ENCODE results near the gene SNRK. TPM values are rescaled to one million over a fixed set of nuclear protein-coding genes. Genes with fewer than 3 reads are reported as not detected.
A peak's percentile ranks its signal among the peaks of the same experiment; 100 is the strongest.

SNRK gene
- total and polyA plus RNA-seq, 9 of the 15 experiments (the other 6 are each of a cell fraction or from before 2014, with no cell fraction given) = 1.7 to 12.3 (median 7.3) TPM

DNA sequence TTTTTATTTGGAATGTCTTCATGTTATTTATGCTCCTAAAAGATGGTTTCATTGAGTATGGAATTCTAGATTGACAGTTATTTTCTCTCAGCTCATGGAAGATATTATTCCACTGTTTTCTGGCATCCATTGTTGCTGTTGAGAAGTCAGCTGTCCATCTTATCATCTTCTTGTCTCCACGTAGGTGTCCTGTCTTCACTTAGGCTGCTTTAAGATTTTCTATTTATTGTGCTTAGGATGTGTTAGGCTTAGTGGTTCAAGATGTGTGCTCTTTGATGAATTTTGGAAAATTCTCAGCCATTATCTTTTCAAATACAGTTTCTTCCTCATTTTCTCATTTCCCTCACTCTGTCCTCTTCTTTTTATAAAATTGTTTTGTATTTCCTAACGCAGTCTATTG lies 52.0 kb downstream of the SNRK start:
- DNase-seq (ENCODE audit: extremely low read depth in 1 of 4, low spot score in 3 of 4) (peak; percentile 27 to 37 (median 32)), FAIRE-seq (peak; percentile 63), ATAC-seq (no peak)
- Histone ChIP-seq H3K27ac (ENCODE audit: extremely low read depth, low read depth, low read length) (no peak overlapping the region), H3K36me3 (ENCODE audit: control insufficient read depth, insufficient read depth, low read length) (peaks cover 30% of the 10 kb centered on the region; the same call in 2 of the 3 replicates), H3K27me3 (ENCODE audit: control insufficient read depth in 2 of 2, insufficient read depth in 2 of 2, low read length in 2 of 2) (no peaks in the 10 kb centered on the region), H4K20me1 (replicated peaks; ENCODE audit: control insufficient read depth, insufficient read depth, low read length) (no peaks in the 10 kb centered on the region), H3K9me3 (replicated peaks; ENCODE audit: control insufficient read depth, insufficient read depth, low read depth, low read length) (peaks cover 19% of the 10 kb centered on the region), H3K4me2 (ENCODE audit: insufficient read depth, low read length) (no peak overlapping the region), H3K79me2 (ENCODE audit: control insufficient read depth, insufficient read depth, low read length) (no peaks in the 10 kb centered on the region), H2AFZ (ENCODE audit: low read depth, low read length) (no peak overlapping the region), H3K4me3 (no peak overlapping the region), H3K9me1 (ENCODE audit: control insufficient read depth, insufficient read depth, low read length) (no peaks in the 10 kb centered on the region), H3K4me1 (replicated peaks in 1 of 2; ENCODE audit: control insufficient read depth in 2 of 2, insufficient read depth in 2 of 2, low read length in 2 of 2) (no peaks in the 10 kb centered on the region), H3K9ac (ENCODE audit: insufficient read depth in 1 of 2, low read depth in 2 of 2, low read length in 2 of 2) (no peak overlapping the region)
- no TSS peak for BruUV-seq (replicated peaks)
- intact Hi-C loops (cut with micrococcal nuclease) = no loop called here
- in situ Hi-C loops (cut with MboI) = no loop called here
- CTCF ChIA-PET (ENCODE audit: low intra/inter-chr PET ratio) = no interaction called here
- POLR2A ChIA-PET = interaction anchor here (1.2 to 1.7 kb wide), 2 partner anchors 10 to 162 kb away, joined by 3 to 4 read pairs; no protein-coding TSS in a partner anchor
- WGBS (ENCODE audit: insufficient coverage, low coverage, missing lambda C conversion rate) = 50% methylated on average over 2 of the region's 2 CpGs
- TF ChIP-seq NCOR1 (IDR thresholded peaks at IDR 0.05) = peak; percentile 26
- TF ChIP-seq SIRT6 (IDR thresholded peaks at IDR 0.05; ENCODE audit: low read depth, low read length) = no peak
- TF ChIP-seq, protein P1, sequence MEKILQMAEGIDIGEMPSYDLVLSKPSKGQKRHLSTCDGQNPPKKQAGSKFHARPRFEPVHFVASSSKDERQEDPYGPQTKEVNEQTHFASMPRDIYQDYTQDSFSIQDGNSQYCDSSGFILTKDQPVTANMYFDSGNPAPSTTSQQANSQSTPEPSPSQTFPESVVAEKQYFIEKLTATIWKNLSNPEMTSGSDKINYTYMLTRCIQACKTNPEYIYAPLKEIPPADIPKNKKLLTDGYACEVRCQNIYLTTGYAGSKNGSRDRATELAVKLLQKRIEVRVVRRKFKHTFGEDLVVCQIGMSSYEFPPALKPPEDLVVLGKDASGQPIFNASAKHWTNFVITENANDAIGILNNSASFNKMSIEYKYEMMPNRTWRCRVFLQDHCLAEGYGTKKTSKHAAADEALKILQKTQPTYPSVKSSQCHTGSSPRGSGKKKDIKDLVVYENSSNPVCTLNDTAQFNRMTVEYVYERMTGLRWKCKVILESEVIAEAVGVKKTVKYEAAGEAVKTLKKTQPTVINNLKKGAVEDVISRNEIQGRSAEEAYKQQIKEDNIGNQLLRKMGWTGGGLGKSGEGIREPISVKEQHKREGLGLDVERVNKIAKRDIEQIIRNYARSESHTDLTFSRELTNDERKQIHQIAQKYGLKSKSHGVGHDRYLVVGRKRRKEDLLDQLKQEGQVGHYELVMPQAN (IDR thresholded peaks at IDR 0.05; ENCODE audit: borderline replicate concordance) = peak; percentile 38; the same call in 1 of the 2 replicates
- TF ChIP-seq WHSC1 (IDR thresholded peaks at IDR 0.05; ENCODE audit: low read length) = no peak
- no peak for TF ChIP-seq ZNF232 (CRISPR knock-in tag; IDR thresholded peaks at IDR 0.05)
- TF ChIP-seq ETV5 (CRISPR knock-in tag; IDR thresholded peaks at IDR 0.05; ENCODE audit: low read depth) = no peak
- no peak for TF ChIP-seq HMBOX1 (IDR thresholded peaks at IDR 0.05)
- no peak for TF ChIP-seq ZNF644 (tag; IDR thresholded peaks at IDR 0.05; ENCODE audit: low read depth)
- peak; percentile 61; the same call in 1 of the 2 replicates for TF ChIP-seq ZNF668 (CRISPR knock-in tag; IDR thresholded peaks at IDR 0.05)
- no peak for TF ChIP-seq U2AF1 (optimal IDR thresholded peaks at IDR 0.05; ENCODE audit: low read depth, low read length)
- TF ChIP-seq SAP30 (IDR thresholded peaks at IDR 0.05; ENCODE audit: borderline replicate concordance, insufficient read depth, low read depth, low read length, poor library complexity, severe bottlenecking) = no peak
- TF ChIP-seq CBX3 (IDR thresholded peaks at IDR 0.05; ENCODE audit: borderline replicate concordance in 1 of 2, low read length in 2 of 2) = peak in 1 of 2 experiments; percentile 99; a peak in 2 of 3 replicates
- no peak for TF ChIP-seq ARHGAP35 (IDR thresholded peaks at IDR 0.05; ENCODE audit: partially characterized antibody)
- no peak for TF ChIP-seq SRSF3 (IDR thresholded peaks at IDR 0.05; ENCODE audit: insufficient read depth, low read length)

All from K562 (cell line).